Endothelial cell of umbilical vein (primary cell): Measurements from ENCODE around the gene ZMIZ1. TPM values are rescaled to one million over a fixed set of nuclear protein-coding genes. Genes with fewer than 3 reads are reported as not detected.

Source experiments
- BruUV-seq: library from RNA; stranded (reverse); fragments of 400-500 nt; replicated peaks from 2 replicates; lab custom pipeline; 2021; lab: Mats Ljungman, UMichigan
- CTCF ChIA-PET: fragments of 300-600, 350-600 bp; sonication (Branson Sonifier 250); formaldehyde crosslinking; loops from one replicate; lab custom pipeline; 2021; ENCODE audit warnings: antibody characterized with exemption, inconsistent platforms; lab: Charles Lee
- POLR2A ChIA-PET: fragments of 300-600, 350-600 bp; sonication (Branson Sonifier 250); formaldehyde crosslinking; loops from one replicate; lab custom pipeline; 2021; ENCODE audit warnings: antibody characterized with exemption, inconsistent platforms; lab: Charles Lee
- DNase-seq: peaks from one replicate; pipeline ENCODE4 v3.0.0-alpha.2; 2011; ENCODE audit warnings: low read depth, low spot score
- FAIRE-seq: peaks from 2 replicates; lab custom pipeline; 2011; peaks lifted over from hg19 to GRCh38; lab: Jason Lieb, UNC
- H2AFZ ChIP-seq: 2 replicates; pipeline ENCODE4 v1.6.0; 2012; ENCODE audit warnings: low read depth, low read length, control low read depth, inconsistent platforms
- H3K27ac ChIP-seq: 2 replicates; pipeline ENCODE4 v1.5.1; 2011; ENCODE audit warnings: low read depth, mild to moderate bottlenecking, control low read depth, low read length, moderate library complexity; ENCODE audit not compliant: insufficient read depth
- H3K27me3 ChIP-seq, 2 experiments: 2 replicates each; pipeline versions ENCODE4 v1.6.0 to v1.6.1; 2011; ENCODE audit warnings: low read length in 2 of 2, mixed read lengths in 1 of 2; ENCODE audit not compliant: control insufficient read depth in 2 of 2, insufficient read depth in 2 of 2
- H3K36me3 ChIP-seq, 2 experiments: 2 replicates in 1 of 2; 3 replicates in 1 of 2; pipeline ENCODE4 v1.5.1; 2011; ENCODE audit warnings: low read length in 2 of 2, mild to moderate bottlenecking in 1 of 2, moderate library complexity in 1 of 2; ENCODE audit not compliant: control insufficient read depth in 2 of 2, insufficient read depth in 2 of 2; ENCODE audit errors: extremely low read depth in 1 of 2
- H3K4me1 ChIP-seq: 3 replicates; pipeline ENCODE4 v1.5.1; 2011; ENCODE audit warnings: mild to moderate bottlenecking, low read length; ENCODE audit not compliant: control insufficient read depth, insufficient read depth; ENCODE audit errors: extremely low read depth
- H3K4me2 ChIP-seq: 2 replicates; pipeline ENCODE4 v1.6.1; 2011; ENCODE audit warnings: low read length, control low read depth, mixed read lengths; ENCODE audit not compliant: insufficient read depth
- H3K4me3 ChIP-seq, 3 experiments: fragments of 200-600 bp in 1 of 3; sonication (generic), shearing (Covaris generic) in 1 of 3; replicated peaks in 1 of 3; 2 replicates each; pipeline ENCODE4 v1.5.1; 2011 to 2016; ENCODE audit warnings: control low read depth in 3 of 3, low read length in 3 of 3, mild to moderate bottlenecking in 2 of 3, inconsistent platforms in 1 of 3, low read depth in 1 of 3, moderate library complexity in 1 of 3; ENCODE audit not compliant: insufficient read depth in 1 of 3
- H3K79me2 ChIP-seq: 2 replicates; pipeline ENCODE4 v1.6.0; 2012; ENCODE audit warnings: low read length, inconsistent platforms; ENCODE audit not compliant: control insufficient read depth, insufficient read depth
- H3K9ac ChIP-seq: replicated peaks from 2 replicates; pipeline ENCODE3; 2011; ENCODE audit warnings: low read length, control low read depth; ENCODE audit not compliant: insufficient read depth; ENCODE audit errors: extremely low read depth
- H3K9me1 ChIP-seq: replicated peaks from 3 replicates; pipeline ENCODE4 v1.6.0; 2011; ENCODE audit warnings: mild to moderate bottlenecking, low read length; ENCODE audit not compliant: control insufficient read depth, insufficient read depth; ENCODE audit errors: extremely low read depth
- H3K9me3 ChIP-seq: replicated peaks from 2 replicates; pipeline ENCODE4 v1.5.1; 2012; ENCODE audit warnings: low read length, inconsistent platforms; ENCODE audit not compliant: control insufficient read depth, insufficient read depth
- H4K20me1 ChIP-seq: replicated peaks from 2 replicates; pipeline ENCODE3; 2011; ENCODE audit warnings: mild to moderate bottlenecking, low read length; ENCODE audit not compliant: control insufficient read depth, insufficient read depth; ENCODE audit errors: extremely low read depth
- EZH2 ChIP-seq: IDR thresholded peaks from 2 replicates; pipeline ENCODE4 v1.6.1; 2012; ENCODE audit warnings: borderline replicate concordance, low read depth, mild to moderate bottlenecking, moderate library complexity, low read length, inconsistent platforms; ENCODE audit not compliant: severe bottlenecking
- FOS ChIP-seq: IDR thresholded peaks from 2 replicates; pipeline ENCODE4 v1.6.1; 2011; ENCODE audit warnings: mild to moderate bottlenecking, low read length, moderate library complexity, borderline replicate concordance; ENCODE audit not compliant: insufficient read depth
- GATA2 ChIP-seq: IDR thresholded peaks from 2 replicates; pipeline ENCODE4 v1.7.0; 2011; ENCODE audit warnings: low read depth, mild to moderate bottlenecking, moderate library complexity, mixed read lengths, low read length; ENCODE audit not compliant: insufficient read length, insufficient read depth
- JUN ChIP-seq: IDR thresholded peaks from 2 replicates; pipeline ENCODE4 v1.6.1; 2011; ENCODE audit warnings: borderline replicate concordance, low read depth; ENCODE audit not compliant: insufficient read length, insufficient read depth
- MAX ChIP-seq: IDR thresholded peaks from 2 replicates; pipeline ENCODE4 v1.6.1; 2011; ENCODE audit not compliant: insufficient read depth, insufficient read length
- MYC ChIP-seq: IDR thresholded peaks from one replicate; pipeline ENCODE4 v1.6.1; 2011; ENCODE audit warnings: mild to moderate bottlenecking, low read depth, low read length
- POLR2A ChIP-seq: IDR thresholded peaks from 2 replicates; pipeline ENCODE4 v1.6.1; 2012; ENCODE audit warnings: low read depth, mild to moderate bottlenecking, control low read depth, low read length
- POLR2AphosphoS5 ChIP-seq: IDR thresholded peaks from 2 replicates; pipeline ENCODE4 v1.6.1; 2012; ENCODE audit warnings: low read depth, mild to moderate bottlenecking, control low read depth, low read length, moderate library complexity; ENCODE audit not compliant: insufficient read depth
- dilution Hi-C: fragments of 300-500 bp; cut with MboI; formaldehyde crosslinking; loops from one replicate; pipeline ENCODE4 v1.15.0; 2019; ENCODE audit warnings: low sequenced_read_pairs; ENCODE audit not compliant: extremely low pct_ligation_motif_present
- intact Hi-C: fragments of 100-400 bp; cut with micrococcal nuclease; formaldehyde crosslinking; loops from one replicate; pipeline ENCODE4 v1.10.0; 2022
- polyA plus RNA-seq, 4 experiments: library from polyadenylated mRNA; depleted of rRNA in 3 of 4; stranded (reverse) in 3 of 4; unstranded in 1 of 4; fragments of >200 nt; gene quantifications; 2 replicates each; pipeline versions ENCODE4 v1.2.1 to v1.2.3, GENCODE V29; 2011 to 2012; ENCODE audit warnings: missing spikeins in 1 of 4
- total RNA-seq: library from RNA; stranded (reverse); gene quantifications from 2 replicates; pipeline ENCODE4 v1.2.3, GENCODE V29; 2021
- TF ChIP-seq, protein P1 (sequence below), 2 donors: IDR thresholded peaks; 1 replicate in 1 of 2; 2 replicates in 1 of 2; pipeline ENCODE4 v1.5.1; 2011; ENCODE audit warnings: low read length in 2 of 2, mild to moderate bottlenecking in 2 of 2, moderate library complexity in 2 of 2, control low read depth in 1 of 2, inconsistent platforms in 1 of 2, low read depth in 1 of 2; ENCODE audit not compliant: insufficient read depth in 1 of 2; ENCODE audit errors: extremely low read depth in 1 of 2

The ZMIZ1 gene
- total and polyA plus RNA-seq, 2 donors (not counting 3 experiments of a cell fraction or from before 2014, with no cell fraction given), result 12.5 to 46.7 TPM

GRCh38 chr10:79063071-79063491 lies 5.7 kb upstream of the ZMIZ1 start:
- H3K36me3 ChIP-seq, result no peaks in the 10 kb centered on the region
- POLR2A ChIA-PET, result no interaction called here
- no peaks in the 10 kb centered on the region for H3K79me2 ChIP-seq
- no peaks in the 10 kb centered on the region for H3K9me1 ChIP-seq
- CTCF ChIA-PET, result no interaction called here
- peaks cover 5% of the 10 kb centered on the region for H3K4me1 ChIP-seq
- FAIRE-seq (no peak), DNase-seq (no peak)
- no peak for TF ChIP-seq JUN
- intact Hi-C loops (no loop called here), dilution Hi-C loops (no loop called here)
- H2AFZ ChIP-seq, result no peak overlapping the region
- H4K20me1 ChIP-seq, result no peaks in the 10 kb centered on the region
- no peaks in the 10 kb centered on the region for H3K9me3 ChIP-seq
- no peak overlapping the region for H3K27ac ChIP-seq
- H3K9ac ChIP-seq, result no peak overlapping the region
- no TSS peak for BruUV-seq
- H3K27me3 ChIP-seq, result no peaks in the 10 kb centered on the region
- no peak overlapping the region for H3K4me2 ChIP-seq
- no peak overlapping the region for H3K4me3 ChIP-seq

DNA sequence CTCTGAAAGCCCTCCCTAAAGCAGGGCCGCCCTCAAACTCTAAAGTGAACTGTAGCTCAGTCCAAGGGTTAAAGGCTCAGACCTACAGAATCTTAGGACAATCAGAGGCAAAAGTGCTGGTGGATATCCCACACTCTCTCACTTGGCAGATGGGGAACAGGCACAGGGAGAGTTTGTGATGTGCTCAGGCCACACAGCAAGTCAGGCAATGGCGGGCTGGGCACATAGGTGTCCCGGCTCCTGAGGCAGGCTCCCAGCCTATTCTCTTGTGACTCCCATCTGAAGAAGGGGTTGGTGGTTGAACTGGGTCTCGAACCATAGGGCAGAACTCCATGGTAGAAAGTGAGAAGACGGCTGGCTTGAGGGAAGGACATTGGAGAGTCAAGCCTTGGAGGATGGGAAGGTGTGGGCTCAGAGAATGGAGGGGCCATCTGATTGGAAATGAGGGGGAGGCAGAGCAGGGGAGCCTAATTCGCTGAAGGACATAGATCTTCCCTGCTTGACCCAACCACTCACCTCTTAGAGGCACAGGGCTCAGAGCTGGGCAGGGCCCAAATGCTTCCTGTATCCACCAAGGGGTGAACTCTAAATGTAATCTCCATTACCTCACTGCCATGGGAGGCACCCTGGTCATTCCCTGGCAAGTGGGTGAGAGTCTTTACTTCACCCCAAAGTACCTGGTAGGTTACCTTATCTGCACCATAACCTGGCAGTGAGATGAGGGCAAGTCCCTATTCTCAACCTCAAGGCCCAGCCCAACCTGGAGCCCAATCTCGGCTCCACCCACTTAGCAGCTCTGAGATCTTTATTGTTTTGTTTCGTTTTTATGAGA lies 4.9 kb upstream of the ZMIZ1 start:
- ChIA-PET POLR2A (interaction anchor here (0.6 kb wide), 1 partner anchor 91 kb away, joined by 3 read pairs; no protein-coding TSS in a partner anchor), CTCF (interaction anchor here (7.8 kb wide), 1 partner anchor 132 kb away, joined by 85 read pairs; no protein-coding TSS in a partner anchor)
- H3K36me3 ChIP-seq, result no peaks in the 10 kb centered on the region
- TF ChIP-seq FOS (no peak), POLR2AphosphoS5 (no peak), GATA2 (no peak), POLR2A (no peak), EZH2 (no peak), MYC (no peak), JUN (no peak), MAX (no peak)
- TF ChIP-seq, protein P1, sequence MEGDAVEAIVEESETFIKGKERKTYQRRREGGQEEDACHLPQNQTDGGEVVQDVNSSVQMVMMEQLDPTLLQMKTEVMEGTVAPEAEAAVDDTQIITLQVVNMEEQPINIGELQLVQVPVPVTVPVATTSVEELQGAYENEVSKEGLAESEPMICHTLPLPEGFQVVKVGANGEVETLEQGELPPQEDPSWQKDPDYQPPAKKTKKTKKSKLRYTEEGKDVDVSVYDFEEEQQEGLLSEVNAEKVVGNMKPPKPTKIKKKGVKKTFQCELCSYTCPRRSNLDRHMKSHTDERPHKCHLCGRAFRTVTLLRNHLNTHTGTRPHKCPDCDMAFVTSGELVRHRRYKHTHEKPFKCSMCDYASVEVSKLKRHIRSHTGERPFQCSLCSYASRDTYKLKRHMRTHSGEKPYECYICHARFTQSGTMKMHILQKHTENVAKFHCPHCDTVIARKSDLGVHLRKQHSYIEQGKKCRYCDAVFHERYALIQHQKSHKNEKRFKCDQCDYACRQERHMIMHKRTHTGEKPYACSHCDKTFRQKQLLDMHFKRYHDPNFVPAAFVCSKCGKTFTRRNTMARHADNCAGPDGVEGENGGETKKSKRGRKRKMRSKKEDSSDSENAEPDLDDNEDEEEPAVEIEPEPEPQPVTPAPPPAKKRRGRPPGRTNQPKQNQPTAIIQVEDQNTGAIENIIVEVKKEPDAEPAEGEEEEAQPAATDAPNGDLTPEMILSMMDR (IDR thresholded peaks at IDR 0.05; ENCODE audit: extremely low read depth in 1 of 2, insufficient read depth in 1 of 2, low read depth in 1 of 2, low read length in 2 of 2), result no peak
- intact Hi-C loops (no loop called here), dilution Hi-C loops (no loop called here)
- no peak overlapping the region for H3K4me3 ChIP-seq
- peaks cover 7% of the 10 kb centered on the region for H3K4me1 ChIP-seq
- no peak for DNase-seq
- H3K9me1 ChIP-seq, result no peaks in the 10 kb centered on the region
- H3K79me2 ChIP-seq, result no peaks in the 10 kb centered on the region
- H4K20me1 ChIP-seq, result no peaks in the 10 kb centered on the region
- no peak overlapping the region for H3K27ac ChIP-seq
- no peak overlapping the region for H2AFZ ChIP-seq
- FAIRE-seq, result no peak
- H3K27me3 ChIP-seq, result no peaks in the 10 kb centered on the region
- no peak overlapping the region for H3K9ac ChIP-seq
- BruUV-seq, result no TSS peak
- no peak overlapping the region for H3K4me2 ChIP-seq
- no peaks in the 10 kb centered on the region for H3K9me3 ChIP-seq
